22Rv1 (cell line): ENCODE measurements around the gene FADS2.

Experiments used
- H3K27ac ChIP-seq: fragments of 450-650 bp; 2 replicates; pipeline ENCODE4 v1.5.1; 2017
- ZFX ChIP-seq: fragments of 450-650 bp; IDR thresholded peaks from 2 replicates; pipeline ENCODE4 v1.6.1; 2017; ENCODE audit warnings: antibody characterized with exemption, borderline replicate concordance
- TF ChIP-seq, protein P1 (sequence below): fragments of 450-650 bp; IDR thresholded peaks from 2 replicates; pipeline ENCODE4 v1.5.1; 2017; ENCODE audit warnings: mild to moderate bottlenecking

FADS2 gene

DNA sequence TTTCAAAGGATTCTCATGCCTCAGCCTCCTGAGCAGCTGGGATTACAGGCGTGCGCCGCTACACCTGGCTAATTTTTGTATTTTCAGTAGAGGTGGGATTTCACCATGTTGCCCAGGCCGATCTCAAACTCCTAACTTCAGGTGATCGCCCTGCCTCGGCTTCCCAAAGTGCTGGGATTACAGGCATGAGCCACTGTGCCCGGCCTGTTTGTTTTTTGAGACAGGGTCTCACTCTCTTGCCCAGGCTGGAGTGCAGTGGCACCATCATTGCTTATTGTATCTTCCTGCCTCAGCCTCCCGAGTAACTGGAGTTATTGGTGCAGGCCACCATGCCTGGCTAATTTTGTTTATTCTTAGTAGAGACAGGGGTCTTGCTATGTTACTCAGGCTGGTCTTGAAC lies 8.1 kb downstream of the FADS2 start:
- H3K27ac ChIP-seq, result no peak overlapping the region
- no peak for TF ChIP-seq ZFX
- TF ChIP-seq, protein P1, sequence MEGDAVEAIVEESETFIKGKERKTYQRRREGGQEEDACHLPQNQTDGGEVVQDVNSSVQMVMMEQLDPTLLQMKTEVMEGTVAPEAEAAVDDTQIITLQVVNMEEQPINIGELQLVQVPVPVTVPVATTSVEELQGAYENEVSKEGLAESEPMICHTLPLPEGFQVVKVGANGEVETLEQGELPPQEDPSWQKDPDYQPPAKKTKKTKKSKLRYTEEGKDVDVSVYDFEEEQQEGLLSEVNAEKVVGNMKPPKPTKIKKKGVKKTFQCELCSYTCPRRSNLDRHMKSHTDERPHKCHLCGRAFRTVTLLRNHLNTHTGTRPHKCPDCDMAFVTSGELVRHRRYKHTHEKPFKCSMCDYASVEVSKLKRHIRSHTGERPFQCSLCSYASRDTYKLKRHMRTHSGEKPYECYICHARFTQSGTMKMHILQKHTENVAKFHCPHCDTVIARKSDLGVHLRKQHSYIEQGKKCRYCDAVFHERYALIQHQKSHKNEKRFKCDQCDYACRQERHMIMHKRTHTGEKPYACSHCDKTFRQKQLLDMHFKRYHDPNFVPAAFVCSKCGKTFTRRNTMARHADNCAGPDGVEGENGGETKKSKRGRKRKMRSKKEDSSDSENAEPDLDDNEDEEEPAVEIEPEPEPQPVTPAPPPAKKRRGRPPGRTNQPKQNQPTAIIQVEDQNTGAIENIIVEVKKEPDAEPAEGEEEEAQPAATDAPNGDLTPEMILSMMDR, result no peak

DNA sequence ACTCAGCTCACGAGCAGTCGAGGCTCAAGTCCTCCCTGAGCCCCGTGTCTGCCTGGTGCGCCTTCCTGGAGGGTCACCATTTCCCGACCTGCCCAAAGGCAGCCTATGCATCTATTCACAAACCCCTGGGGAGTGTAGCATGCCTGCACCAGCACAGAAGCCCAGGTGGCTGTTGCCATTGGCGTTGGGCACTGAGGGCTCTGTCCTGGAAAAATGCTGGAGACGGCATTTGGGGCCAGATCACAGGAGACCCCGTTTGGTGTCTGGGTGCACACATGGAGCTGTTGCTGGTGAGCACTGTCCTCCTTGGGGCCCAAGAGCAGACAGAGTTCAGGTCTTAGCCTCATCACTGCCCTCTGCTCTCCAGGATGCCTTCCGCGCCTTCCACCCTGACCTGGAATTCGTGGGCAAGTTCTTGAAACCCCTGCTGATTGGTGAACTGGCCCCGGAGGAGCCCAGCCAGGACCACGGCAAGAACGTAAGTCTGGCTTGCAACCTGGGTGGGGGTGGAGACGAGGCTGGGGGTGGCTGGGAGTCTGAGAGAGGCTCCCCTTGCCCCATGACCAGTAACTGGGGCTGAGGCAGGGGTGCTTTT lies 9.4 kb downstream of the FADS2 start:
- no peak for TF ChIP-seq ZFX
- TF ChIP-seq, protein P1, result no peak
- H3K27ac ChIP-seq, result no peak overlapping the region

DNA sequence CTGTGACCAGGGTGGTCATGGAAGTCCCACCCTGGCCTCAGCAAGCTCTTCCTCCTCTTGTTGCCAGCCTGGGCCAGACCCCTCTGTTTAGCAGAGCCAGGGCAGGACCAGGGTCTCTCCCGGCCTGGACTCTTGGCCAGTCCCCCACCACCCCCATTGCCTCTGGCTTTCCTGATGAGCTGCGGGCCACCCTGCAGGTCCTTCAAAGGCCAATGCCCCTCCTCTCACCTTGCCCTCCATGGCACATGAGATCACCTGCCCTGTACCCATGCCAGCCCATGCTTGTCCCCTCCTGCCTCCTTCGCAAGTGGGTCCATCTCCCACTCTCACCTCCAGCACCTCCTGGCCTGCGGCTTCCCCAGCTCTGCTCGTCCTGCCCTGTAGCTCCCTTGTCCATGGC lies 10.4 kb downstream of the FADS2 start:
- TF ChIP-seq ZFX, result no peak
- no peak overlapping the region for H3K27ac ChIP-seq

DNA sequence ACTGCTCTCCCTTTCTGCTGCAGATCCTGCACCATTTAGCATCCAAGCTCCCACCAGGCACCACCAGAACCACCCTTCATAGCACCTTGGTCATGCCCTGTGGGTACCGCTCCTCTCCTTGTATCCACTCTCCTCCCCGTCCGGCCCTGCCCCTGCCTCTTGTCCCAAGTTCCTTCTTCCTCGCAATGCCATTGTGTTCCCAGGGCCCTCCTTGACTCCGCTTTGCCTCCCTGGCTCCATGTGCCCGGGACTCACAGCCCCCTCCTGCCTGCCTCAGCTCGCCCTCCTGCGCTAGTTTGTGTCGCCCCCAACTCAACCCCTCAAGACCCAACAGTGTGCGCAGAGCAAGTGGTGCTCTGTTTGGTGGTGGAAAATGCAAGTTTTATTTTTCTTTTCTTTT lies 10.8 kb downstream of the FADS2 start:
- no peak overlapping the region for H3K27ac ChIP-seq
- TF ChIP-seq, protein P1, result no peak
- TF ChIP-seq ZFX, result no peak

DNA sequence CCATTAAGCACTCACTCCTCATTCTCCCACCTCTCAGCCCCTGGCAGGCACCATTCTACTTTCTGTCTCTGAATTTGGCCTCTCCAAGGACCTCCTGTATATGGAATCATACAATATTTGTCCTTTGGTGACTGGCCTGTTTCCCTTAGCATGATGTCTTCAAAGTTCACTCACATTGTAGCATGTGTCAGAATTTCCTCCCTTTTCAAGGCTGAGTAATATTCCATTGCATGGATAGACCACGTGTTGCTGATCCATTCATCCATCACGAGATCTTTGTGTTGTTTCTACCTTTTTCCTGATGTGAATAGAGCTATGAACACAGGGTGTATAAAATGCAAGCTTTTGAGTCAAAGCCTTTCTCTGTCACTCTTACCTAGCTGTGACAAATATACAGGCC lies 11.6 kb downstream of the FADS2 start:
- TF ChIP-seq, protein P1, result no peak
- no peak for TF ChIP-seq ZFX
- H3K27ac ChIP-seq, result no peak overlapping the region

DNA sequence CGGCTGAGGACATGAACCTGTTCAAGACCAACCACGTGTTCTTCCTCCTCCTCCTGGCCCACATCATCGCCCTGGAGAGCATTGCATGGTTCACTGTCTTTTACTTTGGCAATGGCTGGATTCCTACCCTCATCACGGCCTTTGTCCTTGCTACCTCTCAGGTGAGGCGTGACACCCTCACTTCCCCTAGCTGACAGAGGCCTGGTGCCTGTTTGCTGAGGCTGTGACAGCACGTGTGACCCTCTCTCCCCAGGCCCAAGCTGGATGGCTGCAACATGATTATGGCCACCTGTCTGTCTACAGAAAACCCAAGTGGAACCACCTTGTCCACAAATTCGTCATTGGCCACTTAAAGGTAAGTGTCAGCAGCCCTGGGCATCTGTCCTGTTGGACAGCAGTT lies 12.3 kb downstream of the FADS2 start:
- no peak for TF ChIP-seq ZFX
- TF ChIP-seq, protein P1, result no peak

DNA sequence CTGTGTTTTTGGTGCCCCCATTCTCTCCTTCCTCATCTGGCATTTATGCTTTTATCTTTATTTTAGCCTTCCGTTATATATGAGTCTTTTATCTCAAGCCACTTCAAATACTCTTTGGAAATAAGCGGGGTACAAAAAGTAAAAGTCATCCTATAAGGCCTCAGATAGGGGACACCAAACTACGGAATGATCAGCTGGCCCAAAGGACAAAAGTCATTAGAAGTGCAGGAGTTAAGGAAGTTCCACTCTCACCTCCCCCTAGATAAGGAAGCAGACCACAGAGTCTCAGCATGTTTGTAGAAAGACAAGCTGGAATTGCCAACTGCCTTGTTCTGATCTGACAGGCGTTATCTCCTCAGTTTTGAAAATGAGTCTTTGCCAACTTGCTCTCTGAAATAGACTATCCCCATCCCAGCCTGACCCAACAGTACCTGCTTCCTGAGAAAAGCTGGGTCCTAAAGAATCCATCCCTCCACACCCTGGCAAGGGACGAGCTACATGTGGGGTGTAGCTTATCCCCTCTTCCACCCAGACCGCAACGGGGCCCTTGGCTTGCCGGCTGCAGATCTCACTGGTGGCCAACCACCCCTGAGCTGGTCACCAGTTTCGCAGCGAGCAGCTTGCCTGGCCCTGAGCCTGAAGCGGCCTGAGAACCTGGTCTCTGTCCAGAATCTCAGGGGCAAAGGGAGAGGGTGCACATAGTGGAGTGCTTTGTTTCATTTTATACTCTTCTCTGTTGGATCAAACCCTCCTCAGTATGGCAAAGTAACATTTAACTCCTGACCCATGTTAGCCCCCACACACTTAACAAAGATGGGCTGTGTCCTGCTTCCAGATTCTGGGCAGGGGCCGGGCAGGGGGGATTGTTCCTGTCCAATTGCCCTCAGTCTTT lies 13.8 kb downstream of the FADS2 start:
- no peak overlapping the region for H3K27ac ChIP-seq
- no peak for TF ChIP-seq ZFX
- TF ChIP-seq, protein P1, result no peak

More for the DNA sequence above, 12.3 kb downstream of the FADS2 start:
- no peak overlapping the region for H3K27ac ChIP-seq
